H1 (cell line): Measurements from ENCODE around the gene RBM20. TPM values are rescaled to one million over a fixed set of nuclear protein-coding genes. Genes with fewer than 3 reads are reported as not detected.

Experiments
- CTCF ChIA-PET: fragments of 300-600 bp; sonication (Branson Sonifier 250); formaldehyde crosslinking; loops from one replicate; lab custom pipeline; 2021; ENCODE audit not compliant: partially characterized antibody; lab: Charles Lee
- POLR2A ChIA-PET: fragments of 300-600 bp; sonication (Branson Sonifier 250); formaldehyde crosslinking; loops from one replicate; lab custom pipeline; 2021; ENCODE audit warnings: inconsistent platforms; ENCODE audit not compliant: partially characterized antibody; lab: Charles Lee
- DNase-seq, 2 experiments: peaks; one replicate each; pipeline versions ENCODE4 v3.0.0 to v3.0.0-alpha.2; 2010 to 2022; ENCODE audit warnings: low spot score in 2 of 2, low read depth in 1 of 2, mixed read lengths in 1 of 2
- FAIRE-seq: peaks from 2 replicates; lab custom pipeline; 2011; peaks lifted over from hg19 to GRCh38; lab: Jason Lieb, UNC
- H2AFZ ChIP-seq: 2 replicates; pipeline ENCODE4 v1.8.1; 2012; ENCODE audit warnings: low read length, inconsistent platforms
- H2AK5ac ChIP-seq: 2 replicates; pipeline ENCODE4 v1.6.1; 2013; ENCODE audit warnings: low read depth, low read length
- H2BK120ac ChIP-seq: replicated peaks from 2 replicates; pipeline ENCODE3; 2013; ENCODE audit warnings: low read depth, low read length, inconsistent platforms
- H2BK12ac ChIP-seq: 2 replicates; pipeline ENCODE4 v1.6.1; 2013; ENCODE audit warnings: low read depth, low read length
- H2BK15ac ChIP-seq: 2 replicates; pipeline ENCODE4 v1.6.1; 2013; ENCODE audit warnings: low read length
- H2BK20ac ChIP-seq: 2 replicates; pipeline ENCODE4 v1.6.1; 2013; ENCODE audit warnings: low read length
- H2BK5ac ChIP-seq: 2 replicates; pipeline ENCODE4 v1.6.1; 2013; ENCODE audit warnings: low read depth, low read length
- H3K14ac ChIP-seq: 2 replicates; pipeline ENCODE4 v1.6.1; 2013; ENCODE audit warnings: inconsistent platforms; ENCODE audit not compliant: insufficient read length
- H3K18ac ChIP-seq: 2 replicates; pipeline ENCODE4 v1.6.1; 2013; ENCODE audit warnings: low read length; ENCODE audit errors: extremely low read depth
- H3K23ac ChIP-seq: 2 replicates; pipeline ENCODE4 v1.6.1; 2013; ENCODE audit warnings: inconsistent platforms; ENCODE audit not compliant: insufficient read length
- H3K23me2 ChIP-seq: 2 replicates; pipeline ENCODE4 v1.6.1; 2013; ENCODE audit warnings: low read depth, low read length
- H3K27ac ChIP-seq: 2 replicates; pipeline ENCODE4 v1.6.1; 2011; ENCODE audit warnings: low read depth, low read length, inconsistent platforms
- H3K27me3 ChIP-seq, 4 experiments: replicated peaks in 1 of 4; 1 replicate in 1 of 4; 2 replicates in 3 of 4; pipeline versions ENCODE4 v1.6.1 to v1.8.1; 2011 to 2013; ENCODE audit warnings: low read length in 3 of 4, mild to moderate bottlenecking in 3 of 4, inconsistent platforms in 2 of 4, mixed read lengths in 2 of 4, moderate library complexity in 1 of 4; ENCODE audit not compliant: control insufficient read depth in 3 of 4, insufficient read depth in 3 of 4; ENCODE audit errors: extremely low read depth in 1 of 4
- H3K36me3 ChIP-seq, 4 experiments: 2 replicates each; pipeline versions ENCODE4 v1.6.1 to v1.8.1; 2011 to 2013; ENCODE audit warnings: mild to moderate bottlenecking in 4 of 4, low read length in 3 of 4, moderate library complexity in 2 of 4, control low read depth in 1 of 4, inconsistent platforms in 1 of 4; ENCODE audit not compliant: insufficient read depth in 4 of 4, control insufficient read depth in 2 of 4
- H3K4ac ChIP-seq: replicated peaks from 2 replicates; pipeline ENCODE3; 2013; ENCODE audit warnings: low read length, low read depth, mixed read lengths, inconsistent platforms; ENCODE audit not compliant: insufficient read length
- H3K4me1 ChIP-seq, 4 experiments: replicated peaks in 1 of 4; 1 replicate in 1 of 4; 2 replicates in 3 of 4; pipeline versions ENCODE4 v1.6.1 to v1.8.1; 2011 to 2013; ENCODE audit warnings: low read length in 3 of 4, inconsistent platforms in 2 of 4, mixed read lengths in 1 of 4; ENCODE audit not compliant: insufficient read depth in 4 of 4, control insufficient read depth in 3 of 4
- H3K4me2 ChIP-seq, 2 experiments: 2 replicates each; pipeline versions ENCODE4 v1.6.1 to v1.8.1; 2011 to 2013; ENCODE audit warnings: low read depth in 2 of 2, low read length in 2 of 2, control low read depth in 1 of 2, inconsistent platforms in 1 of 2, mild to moderate bottlenecking in 1 of 2; ENCODE audit not compliant: insufficient read depth in 1 of 2
- H3K4me3 ChIP-seq, 4 experiments: fragments of 200-600, 300-600 bp in 1 of 4; sonication (generic), shearing (Covaris generic), sonication (Bioruptor Twin) in 1 of 4; 2 replicates each; pipeline versions ENCODE4 v1.5.1 to v1.8.1; 2011 to 2016; ENCODE audit warnings: low read length in 4 of 4, low read depth in 3 of 4, control low read depth in 2 of 4, inconsistent platforms in 2 of 4, mild to moderate bottlenecking in 2 of 4, mixed read lengths in 1 of 4, moderate library complexity in 1 of 4; ENCODE audit not compliant: insufficient read depth in 2 of 4; ENCODE audit errors: extremely low read depth in 1 of 4
- H3K56ac ChIP-seq: replicated peaks from 2 replicates; pipeline ENCODE3; 2013; ENCODE audit warnings: low read depth, mild to moderate bottlenecking, mixed read lengths, low read length, inconsistent platforms; ENCODE audit not compliant: insufficient read length
- H3K79me1 ChIP-seq: 2 replicates; pipeline ENCODE4 v1.6.1; 2013; ENCODE audit warnings: low read depth, low read length, control low read depth
- H3K79me2 ChIP-seq, 2 experiments: 2 replicates each; pipeline versions ENCODE4 v1.6.1 to v1.8.1; 2012 to 2013; ENCODE audit warnings: low read length in 2 of 2, mild to moderate bottlenecking in 2 of 2, inconsistent platforms in 1 of 2; ENCODE audit not compliant: insufficient read depth in 2 of 2, control insufficient read depth in 1 of 2
- H3K9ac ChIP-seq, 4 experiments: replicated peaks in 1 of 4; 1 replicate in 1 of 4; 2 replicates in 3 of 4; pipeline versions ENCODE4 v1.6.1 to v1.8.1; 2011 to 2013; ENCODE audit warnings: low read depth in 3 of 4, low read length in 3 of 4, control low read depth in 2 of 4, mild to moderate bottlenecking in 2 of 4, moderate library complexity in 2 of 4, inconsistent platforms in 1 of 4; ENCODE audit errors: extremely low read depth in 1 of 4
- H3K9me3 ChIP-seq, 2 experiments: 2 replicates each; pipeline versions ENCODE4 v1.6.1 to v1.8.1; 2012 to 2013; ENCODE audit warnings: mild to moderate bottlenecking in 2 of 2, moderate library complexity in 2 of 2, control low read depth in 1 of 2, inconsistent platforms in 1 of 2, low read depth in 1 of 2, low read length in 1 of 2, mixed read lengths in 1 of 2; ENCODE audit not compliant: insufficient read depth in 2 of 2
- H4K20me1 ChIP-seq, 2 experiments: replicated peaks in 1 of 2; 2 replicates each; pipeline versions ENCODE3 to v1.8.1; 2011 to 2013; ENCODE audit warnings: inconsistent platforms in 2 of 2, low read length in 2 of 2, mild to moderate bottlenecking in 1 of 2; ENCODE audit not compliant: insufficient read depth in 2 of 2, control insufficient read depth in 1 of 2
- H4K5ac ChIP-seq: 2 replicates; pipeline ENCODE4 v1.6.1; 2013; ENCODE audit warnings: low read length, low read depth, mixed read lengths, inconsistent platforms; ENCODE audit not compliant: insufficient read length
- H4K8ac ChIP-seq: 2 replicates; pipeline ENCODE4 v1.8.0; 2013; ENCODE audit warnings: mild to moderate bottlenecking, moderate library complexity, low read length, inconsistent platforms; ENCODE audit not compliant: insufficient read depth; ENCODE audit errors: extremely low read depth
- H4K91ac ChIP-seq: replicated peaks from 2 replicates; pipeline ENCODE3; 2013; ENCODE audit warnings: low read length, mixed read lengths, inconsistent platforms; ENCODE audit not compliant: insufficient read length
- ATF2 ChIP-seq: IDR thresholded peaks from 2 replicates; pipeline ENCODE4 v1.6.1; 2012; ENCODE audit warnings: low read length, inconsistent platforms
- BACH1 ChIP-seq: IDR thresholded peaks from 2 replicates; pipeline ENCODE4 v1.6.1; 2012; ENCODE audit warnings: low read length, improper control_type of control experiment
- CBX8 ChIP-seq: fragments of 300-800, 300-1000 bp; sonication (generic); IDR thresholded peaks from 2 replicates; pipeline ENCODE4 v1.7.1; 2016; ENCODE audit warnings: low read depth, low read length, borderline replicate concordance
- EZH2 ChIP-seq: fragments of 200-600 bp; sonication (generic); IDR thresholded peaks from 2 replicates; pipeline ENCODE4 v1.7.1; 2012; ENCODE audit warnings: low read depth, mild to moderate bottlenecking, moderate library complexity, low read length, inconsistent platforms; ENCODE audit not compliant: severe bottlenecking
- FOSL1 ChIP-seq: IDR thresholded peaks from 2 replicates; pipeline ENCODE4 v1.6.1; 2011; ENCODE audit warnings: mild to moderate bottlenecking, low read depth, low read length, moderate library complexity; ENCODE audit not compliant: insufficient read depth
- JUND ChIP-seq: IDR thresholded peaks from 2 replicates; pipeline ENCODE4 v1.6.1; 2011; ENCODE audit warnings: mild to moderate bottlenecking, improper control_type of control experiment, low read length
- MAX ChIP-seq: IDR thresholded peaks from 2 replicates; pipeline ENCODE4 v1.6.1; 2012; ENCODE audit warnings: inconsistent platforms
- PHF8 ChIP-seq: fragments of 200-600 bp; sonication (generic); conservative IDR thresholded peaks from 2 replicates; pipeline ENCODE4 v1.7.1; 2012; ENCODE audit warnings: low read depth, mild to moderate bottlenecking, inconsistent platforms, low read length, moderate library complexity
- POLR2A ChIP-seq, 2 experiments: IDR thresholded peaks; 1 replicate in 1 of 2; 2 replicates in 1 of 2; pipeline ENCODE4 v1.6.1; 2011; ENCODE audit warnings: low read depth in 2 of 2, low read length in 2 of 2, mild to moderate bottlenecking in 2 of 2; ENCODE audit errors: control extremely low read depth in 1 of 2
- SIX5 ChIP-seq: IDR thresholded peaks from 2 replicates; pipeline ENCODE4 v1.6.1; 2011; ENCODE audit warnings: mild to moderate bottlenecking, low read depth, low read length
- WGBS, 2 experiments: shearing (Covaris generic) in 1 of 2; methylation state at CpG; one replicate each; pipeline versions ENCODE4 v1.1.6 to v1.1.7; 2013 to 2015; ENCODE audit warnings: low lambda C conversion rate in 2 of 2, mixed read lengths in 2 of 2, inconsistent platforms in 1 of 2, low coverage in 1 of 2, missing lambda C conversion rate in 1 of 2; ENCODE audit not compliant: insufficient replicate concordance in 2 of 2, insufficient coverage in 1 of 2, insufficient read length in 1 of 2; ENCODE audit errors: extremely low coverage in 1 of 2, missing lambda C conversion rate in 1 of 2; 5-methylcytosine and 5-hydroxymethylcytosine counted together
- polyA plus RNA-seq, 7 experiments: library from polyadenylated mRNA; depleted of rRNA in 3 of 7; stranded (reverse) in 5 of 7; unstranded in 2 of 7; fragments of >200 nt in 5 of 7; fragments of 200-250 nt in 2 of 7; gene quantifications; 1 replicate in 5 of 7; 2 replicates in 1 of 7; 4 replicates in 1 of 7; pipeline versions ENCODE4 v1.2.1 to v1.2.3, GENCODE V29; 2011 to 2013; ENCODE audit warnings: missing spikeins in 2 of 7, mixed read lengths in 2 of 7
- total RNA-seq: library from RNA; stranded (reverse); fragmentation: NEBNext Ultra II Directional; extraction: Animal tissue kit (Norgen Biotek cat#: 25700); gene quantifications from 2 replicates; pipeline ENCODE4 v1.2.1, GENCODE V29; 2021
- TF ChIP-seq, protein P1 (sequence below): IDR thresholded peaks from 2 replicates; pipeline ENCODE4 v1.6.1; 2012; ENCODE audit warnings: inconsistent platforms

RBM20 gene
- total and polyA plus RNA-seq, 2 of the 8 experiments (the other 6 are each of a cell fraction or from before 2014, with no cell fraction given), result 0.05 to 0.63 TPM

DNA sequence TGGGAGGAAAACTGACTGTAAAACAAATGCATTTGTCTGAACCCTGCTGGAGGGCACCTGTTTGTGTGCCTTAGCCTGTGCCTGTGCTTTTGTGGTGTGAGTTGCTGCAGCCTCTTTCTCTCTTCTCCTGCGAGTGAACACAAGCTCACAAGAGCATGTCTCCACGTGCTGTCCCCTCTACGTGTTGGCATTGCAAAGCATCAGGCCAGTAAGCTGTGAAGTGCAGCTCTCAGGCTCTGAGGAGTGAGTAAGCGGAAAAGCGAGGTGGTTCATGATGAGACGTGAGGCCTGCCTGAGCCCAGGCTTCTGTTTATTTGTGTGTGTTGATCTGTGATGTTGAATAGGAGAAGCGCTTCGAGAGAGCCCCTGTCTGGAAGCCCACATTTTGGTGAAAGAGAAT lies 142.0 kb downstream of the RBM20 start:
- Histone ChIP-seq H3K36me3 (no peaks in the 10 kb centered on the region), H3K4me1 (peaks cover 0 to 7% (median 3%) of the 10 kb centered on the region in 4 experiments; a peak in 3 of 7 replicates), H3K23me2 (no peaks in the 10 kb centered on the region), H2AFZ (peak overlapping the region; percentile 97), H3K56ac (no peak overlapping the region), H3K18ac (no peak overlapping the region; the same call in 1 of the 2 replicates), H2AK5ac (no peak overlapping the region), H3K23ac (no peak overlapping the region), H3K4me2 (no peak overlapping the region), H3K4me3 (no peak overlapping the region), H3K9me3 (no peaks in the 10 kb centered on the region), H4K8ac (no peak overlapping the region), H2BK120ac (no peak overlapping the region), H3K9ac (no peak overlapping the region), H4K20me1 (no peaks in the 10 kb centered on the region), H4K5ac (no peak overlapping the region), H3K14ac (no peak overlapping the region), H3K27me3 (no peaks in the 10 kb centered on the region), H4K91ac (no peak overlapping the region), H2BK12ac (no peak overlapping the region; the same call in 1 of the 2 replicates), H3K79me1 (no peaks in the 10 kb centered on the region), H3K4ac (no peak overlapping the region), H3K79me2 (no peaks in the 10 kb centered on the region; a peak in 1 of 4 replicates), H3K27ac (no peak overlapping the region), H2BK15ac (no peak overlapping the region), H2BK20ac (no peak overlapping the region), H2BK5ac (no peak overlapping the region)
- 75% methylated on average over 8 of the region's 8 CpGs; no CpG with 5 or more reads in 1 of the 2 experiments for WGBS, 2 experiments
- DNase-seq, result no peak
- POLR2A ChIA-PET, result no interaction called here
- FAIRE-seq, result no peak
- no peak for TF ChIP-seq FOSL1
- TF ChIP-seq ATF2, result no peak
- TF ChIP-seq SIX5, result no peak
- TF ChIP-seq JUND, result no peak
- no peak for TF ChIP-seq CBX8
- no peak for TF ChIP-seq PHF8
- TF ChIP-seq, protein P1, sequence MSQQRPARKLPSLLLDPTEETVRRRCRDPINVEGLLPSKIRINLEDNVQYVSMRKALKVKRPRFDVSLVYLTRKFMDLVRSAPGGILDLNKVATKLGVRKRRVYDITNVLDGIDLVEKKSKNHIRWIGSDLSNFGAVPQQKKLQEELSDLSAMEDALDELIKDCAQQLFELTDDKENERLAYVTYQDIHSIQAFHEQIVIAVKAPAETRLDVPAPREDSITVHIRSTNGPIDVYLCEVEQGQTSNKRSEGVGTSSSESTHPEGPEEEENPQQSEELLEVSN, result peak; percentile 53; the same call in 1 of the 2 replicates
- peak; percentile 4 for TF ChIP-seq EZH2
- peak; percentile 45; the same call in 1 of the 2 replicates for TF ChIP-seq MAX
- no peak for TF ChIP-seq BACH1
- no peak for TF ChIP-seq POLR2A (IDR thresholded peaks at IDR 0.05; ENCODE audit: control extremely low read depth in 1 of 2, low read depth in 2 of 2, low read length in 2 of 2)
- CTCF ChIA-PET, result interaction anchor here (0.8 to 3.4 kb wide), 8 partner anchors 18 to 290 kb away, joined by 3 to 21 read pairs (median 4); no protein-coding TSS in a partner anchor
